Renal pelvis (tissue), 4 donors: ENCODE data around the gene SPECC1L. TPM values are rescaled to one million over a fixed set of nuclear protein-coding genes. Genes with fewer than 3 reads are reported as not detected.
"Not testable (repeated sequence)": the region's sequence is repeated elsewhere in the genome, so short reads cannot be mapped to it uniquely, and the experiment has no call there.

Experiments
- DNase-seq: peaks from one replicate; pipeline ENCODE4 v3.0.0-alpha.2; 2013
- polyA plus RNA-seq, 3 donors: library from polyadenylated mRNA; unstranded; fragments of 120-200 nt; gene quantifications; one replicate each; pipeline ENCODE4 v1.2.1, GENCODE V29; 2013; ENCODE audit not compliant: insufficient read length in 3 of 3

Gene SPECC1L
- polyA plus RNA-seq, 3 donors: 47.4 to 51.0 (median 49.1) TPM

- not testable (repeated sequence) for DNase-seq
Observed at GRCh38 chr22:24274696-24275405, 4.2 kb downstream of the SPECC1L start.

GRCh38 chr22:24280363-24280762 is 9.7 kb downstream of the SPECC1L start:
- DNase-seq: not testable (repeated sequence)

GRCh38 chr22:24282401-24282800 is 11.8 kb downstream of the SPECC1L start:
- DNase-seq: no peak

- no peak for DNase-seq
Observed at GRCh38 chr22:24284747-24285203, 14.1 kb downstream of the SPECC1L start.

GRCh38 chr22:24285245-24285644 is 14.6 kb downstream of the SPECC1L start:
- DNase-seq: no peak

- DNase-seq: not testable (repeated sequence)
Observed at GRCh38 chr22:24287212-24287611, 16.6 kb downstream of the SPECC1L start.

- DNase-seq: not testable (repeated sequence)
Observed at GRCh38 chr22:24287801-24288200, 17.2 kb downstream of the SPECC1L start.

GRCh38 chr22:24289114-24289513 is 18.5 kb downstream of the SPECC1L start:
- no peak for DNase-seq

GRCh38 chr22:24289741-24290163 is 19.1 kb downstream of the SPECC1L start:
- no peak for DNase-seq

GRCh38 chr22:24290459-24290858 is 19.8 kb downstream of the SPECC1L start:
- no peak for DNase-seq

- DNase-seq: no peak
Observed at GRCh38 chr22:24291515-24292201, 21.0 kb downstream of the SPECC1L start.

GRCh38 chr22:24292202-24292830 is 21.7 kb downstream of the SPECC1L start:
- DNase-seq: not testable (repeated sequence)

- DNase-seq: not testable (repeated sequence)
Observed at GRCh38 chr22:24294913-24295312, 24.3 kb downstream of the SPECC1L start.

- not testable (repeated sequence) for DNase-seq
Observed at GRCh38 chr22:24298497-24299155, 28.0 kb downstream of the SPECC1L start.

- DNase-seq: not testable (repeated sequence)
Observed at GRCh38 chr22:24300522-24300921, 29.9 kb downstream of the SPECC1L start.

GRCh38 chr22:24302591-24302990 is 32.0 kb downstream of the SPECC1L start:
- no peak for DNase-seq

GRCh38 chr22:24303007-24303406 is 32.4 kb downstream of the SPECC1L start:
- DNase-seq: no peak

- DNase-seq: no peak
Observed at GRCh38 chr22:24304062-24304675, 33.5 kb downstream of the SPECC1L start.

- DNase-seq: no peak
Observed at GRCh38 chr22:24305260-24305692, 34.6 kb downstream of the SPECC1L start.

- DNase-seq: no peak
Observed at GRCh38 chr22:24310969-24311368, 40.3 kb downstream of the SPECC1L start.

- DNase-seq: no peak
Observed at GRCh38 chr22:24315367-24315966, 44.8 kb downstream of the SPECC1L start.
